Measurements from ENCODE around the gene INPP5A.

- TF ChIP-seq POLR2A (IDR thresholded peaks at IDR 0.05), result no peak
- TF ChIP-seq POLR2AphosphoS5 (IDR thresholded peaks at IDR 0.05), result no peak
Observed at GRCh38 chr10:132570265-132570664, 32.7 kb downstream of the INPP5A start.
